Astrocyte (in vitro differentiated cells and primary cell): ENCODE measurements around the gene MEX3C. TPM values are rescaled to one million over a fixed set of nuclear protein-coding genes. Genes with fewer than 3 reads are reported as not detected.

ENCODE experiments used
- DNase-seq: peaks from one replicate; pipeline ENCODE4 v3.0.0-alpha.2; 2010; ENCODE audit warnings: low read depth
- FAIRE-seq: peaks from 2 replicates; lab custom pipeline; 2011; peaks lifted over from hg19 to GRCh38; lab: Jason Lieb, UNC
- H2AFZ ChIP-seq: 2 replicates; pipeline ENCODE4 v1.6.0; 2012; ENCODE audit warnings: low read depth, low read length, inconsistent platforms
- H3K27ac ChIP-seq: 2 replicates; pipeline ENCODE4 v1.5.1; 2011; ENCODE audit warnings: low read depth, low read length, inconsistent platforms
- H3K27me3 ChIP-seq: 2 replicates; pipeline ENCODE4 v1.6.0; 2011; ENCODE audit warnings: low read length, inconsistent platforms; ENCODE audit not compliant: insufficient read depth
- H3K36me3 ChIP-seq: 2 replicates; pipeline ENCODE4 v1.5.1; 2011; ENCODE audit warnings: low read length, inconsistent platforms; ENCODE audit not compliant: insufficient read depth
- H3K4me1 ChIP-seq: 2 replicates; pipeline ENCODE4 v1.5.1; 2011; ENCODE audit warnings: low read length, inconsistent platforms; ENCODE audit not compliant: insufficient read depth
- H3K4me2 ChIP-seq: 2 replicates; pipeline ENCODE4 v1.6.0; 2012; ENCODE audit warnings: low read length, inconsistent platforms
- H3K4me3 ChIP-seq: 2 replicates; pipeline ENCODE4 v1.5.1; 2011; ENCODE audit warnings: low read depth, mild to moderate bottlenecking, low read length, inconsistent platforms; ENCODE audit not compliant: insufficient read depth
- H3K79me2 ChIP-seq: 2 replicates; pipeline ENCODE4 v1.6.0; 2012; ENCODE audit warnings: mild to moderate bottlenecking, low read length, inconsistent platforms; ENCODE audit not compliant: insufficient read depth
- H3K9ac ChIP-seq: 2 replicates; pipeline ENCODE4 v1.6.0; 2012; ENCODE audit warnings: mild to moderate bottlenecking, low read length, inconsistent platforms
- H3K9me3 ChIP-seq: 2 replicates; pipeline ENCODE4 v1.5.1; 2012; ENCODE audit warnings: low read depth, mild to moderate bottlenecking, low read length, inconsistent platforms; ENCODE audit not compliant: insufficient read depth
- H4K20me1 ChIP-seq: 2 replicates; pipeline ENCODE4 v1.6.0; 2012; ENCODE audit warnings: low read length, inconsistent platforms; ENCODE audit not compliant: insufficient read depth
- H3K27ac Mint-ChIP-seq: one replicate; pipeline ENCODE4 v1.8.0; 2021; ENCODE audit warnings: mild to moderate bottlenecking, mixed read lengths; ENCODE audit not compliant: unreplicated experiment
- H3K27me3 Mint-ChIP-seq: one replicate; pipeline ENCODE4 v1.8.0; 2021; ENCODE audit warnings: low read depth, mixed read lengths; ENCODE audit not compliant: unreplicated experiment
- H3K36me3 Mint-ChIP-seq: one replicate; pipeline ENCODE4 v1.8.0; 2021; ENCODE audit warnings: low read depth, mixed read lengths; ENCODE audit not compliant: unreplicated experiment
- H3K4me1 Mint-ChIP-seq: one replicate; pipeline ENCODE4 v1.8.0; 2021; ENCODE audit warnings: low read depth, mixed read lengths; ENCODE audit not compliant: unreplicated experiment
- H3K4me3 Mint-ChIP-seq: one replicate; pipeline ENCODE4 v1.8.0; 2021; ENCODE audit warnings: mild to moderate bottlenecking, moderate library complexity, mixed read lengths; ENCODE audit not compliant: unreplicated experiment
- H3K9me3 Mint-ChIP-seq: one replicate; pipeline ENCODE4 v1.8.0; 2021; ENCODE audit warnings: mild to moderate bottlenecking, mixed read lengths; ENCODE audit not compliant: unreplicated experiment
- CTCF ChIP-seq: IDR thresholded peaks from 2 replicates; pipeline ENCODE4 v1.5.1; 2011; ENCODE audit warnings: low read depth, mild to moderate bottlenecking, inconsistent platforms, low read length, moderate library complexity; ENCODE audit not compliant: insufficient read depth
- EZH2 ChIP-seq: IDR thresholded peaks from 2 replicates; pipeline ENCODE4 v1.6.1; 2012; ENCODE audit warnings: mild to moderate bottlenecking, low read length, inconsistent platforms; ENCODE audit not compliant: insufficient read depth
- total RNA-seq: library from RNA; stranded (reverse); gene quantifications from 2 replicates; pipeline ENCODE4 v1.2.1, GENCODE V29; 2021

Gene MEX3C
- total RNA-seq, 1 donor from 2014 or later = 72.2 TPM

GRCh38 chr18:51170664-51171063 lies 26.8 kb downstream of the MEX3C start:
- Histone ChIP-seq H3K4me3 (no peak overlapping the region), H3K27ac (no peak overlapping the region), H3K36me3 (peaks cover 7% of the 10 kb centered on the region), H3K9ac (no peak overlapping the region), H3K4me1 (no peaks in the 10 kb centered on the region), H3K27me3 (no peaks in the 10 kb centered on the region), H3K79me2 (peaks cover 51% of the 10 kb centered on the region), H2AFZ (no peak overlapping the region), H3K9me3 (no peaks in the 10 kb centered on the region), H4K20me1 (peaks cover 83% of the 10 kb centered on the region), H3K4me2 (no peak overlapping the region)
- Mint-ChIP-seq H3K27me3 (no peaks in the 10 kb centered on the region), H3K9me3 (no peaks in the 10 kb centered on the region), H3K4me1 (peaks cover 4% of the 10 kb centered on the region), H3K27ac (no peak overlapping the region), H3K36me3 (peaks cover 10% of the 10 kb centered on the region), H3K4me3 (no peak overlapping the region)
- no peak for TF ChIP-seq CTCF
- no peak for TF ChIP-seq EZH2
- FAIRE-seq (no peak), DNase-seq (no peak)

- Mint-ChIP-seq H3K4me1 (peaks cover 9% of the 10 kb centered on the region), H3K4me3 (no peak overlapping the region), H3K27ac (no peak overlapping the region), H3K36me3 (peaks cover 7% of the 10 kb centered on the region), H3K27me3 (no peaks in the 10 kb centered on the region), H3K9me3 (no peaks in the 10 kb centered on the region)
- Histone ChIP-seq H3K9ac (no peak overlapping the region), H3K4me2 (no peak overlapping the region), H4K20me1 (peaks cover 73% of the 10 kb centered on the region), H3K4me1 (no peaks in the 10 kb centered on the region), H3K9me3 (no peaks in the 10 kb centered on the region), H3K36me3 (no peaks in the 10 kb centered on the region), H3K4me3 (no peak overlapping the region), H3K27me3 (no peaks in the 10 kb centered on the region), H2AFZ (no peak overlapping the region), H3K79me2 (peaks cover 42% of the 10 kb centered on the region), H3K27ac (no peak overlapping the region)
- FAIRE-seq = no peak
- TF ChIP-seq EZH2 = no peak
- DNase-seq = no peak
These were observed 27.8 kb downstream of the MEX3C start for GRCh38 chr18:51169731-51170130.

- H3K79me2 ChIP-seq = peaks cover 36% of the 10 kb centered on the region
- no peaks in the 10 kb centered on the region for H3K4me1 ChIP-seq
- H3K9ac ChIP-seq = no peak overlapping the region
- no peak overlapping the region for H3K4me3 Mint-ChIP-seq
- DNase-seq (no peak), FAIRE-seq (no peak)
- H3K9me3 Mint-ChIP-seq = no peaks in the 10 kb centered on the region
- peaks cover 7% of the 10 kb centered on the region for H3K36me3 Mint-ChIP-seq
- peaks cover 13% of the 10 kb centered on the region for H3K4me1 Mint-ChIP-seq
- no peaks in the 10 kb centered on the region for H3K9me3 ChIP-seq
- H3K27me3 ChIP-seq = no peaks in the 10 kb centered on the region
- H4K20me1 ChIP-seq = peaks cover 71% of the 10 kb centered on the region
- H3K4me2 ChIP-seq = no peak overlapping the region
- H3K27ac ChIP-seq = no peak overlapping the region
- TF ChIP-seq EZH2 (no peak), CTCF (no peak)
- no peak overlapping the region for H3K4me3 ChIP-seq
- no peak overlapping the region for H2AFZ ChIP-seq
- H3K36me3 ChIP-seq = no peaks in the 10 kb centered on the region
- H3K27ac Mint-ChIP-seq = no peak overlapping the region
- H3K27me3 Mint-ChIP-seq = no peaks in the 10 kb centered on the region
These were observed 28.4 kb downstream of the MEX3C start for GRCh38 chr18:51168960-51169662.
